ENCODE results near the gene ERGIC3.

DNA sequence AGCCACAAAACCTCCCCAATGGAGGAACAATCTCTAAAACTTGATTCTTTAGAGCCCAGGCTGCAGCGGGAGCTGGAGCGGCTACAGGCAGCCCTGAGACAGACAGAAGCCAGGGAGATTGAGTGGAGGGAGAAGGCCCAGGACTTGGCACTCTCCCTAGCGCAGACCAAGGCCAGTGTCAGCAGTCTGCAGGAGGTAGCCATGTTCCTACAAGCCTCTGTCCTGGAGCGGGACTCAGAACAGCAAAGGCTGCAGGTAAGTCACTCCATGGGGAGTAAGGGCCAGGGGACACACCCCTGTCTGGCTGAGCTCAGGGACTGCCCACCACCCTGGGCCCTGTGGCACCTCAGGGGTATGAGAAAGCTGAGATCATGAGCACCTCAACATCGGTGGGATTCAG lies 37.1 kb upstream of the ERGIC3 start:
- TF ChIP-seq EZH2phosphoT487 (IDR thresholded peaks at IDR 0.05; ENCODE audit: insufficient read depth, low read depth), result no peak
- TF ChIP-seq EZH2 (IDR thresholded peaks at IDR 0.05; ENCODE audit: insufficient read depth, poor library complexity, severe bottlenecking), result no peak
